ENCODE data around the gene BTBD8.
"Not testable (repeated sequence)": the region's sequence is repeated elsewhere in the genome, so short reads cannot be mapped to it uniquely, and the experiment has no call there.

The BTBD8 gene

DNA sequence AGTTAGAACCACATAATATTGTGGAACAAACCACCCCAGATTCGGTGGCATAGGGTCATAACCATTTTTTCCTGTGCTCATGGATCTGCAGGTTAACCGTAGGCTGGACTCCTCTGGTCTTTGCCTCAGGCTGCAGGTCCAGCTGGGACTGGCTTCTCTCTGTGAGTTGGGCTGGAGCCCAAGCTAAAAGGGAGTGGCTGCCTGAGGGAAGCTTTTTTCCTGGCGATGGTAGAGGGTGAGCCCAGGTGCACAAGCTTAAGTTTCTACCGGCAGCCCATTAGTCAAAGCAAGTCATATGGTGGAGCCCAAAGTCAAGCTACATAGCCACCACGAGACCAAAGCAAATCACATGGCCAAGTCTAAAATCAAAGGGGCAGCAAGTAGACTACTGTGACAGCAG, 36.5 kb upstream of the BTBD8 start:
- DNase-seq (ENCODE audit: low read depth), result no peak
- TF ChIP-seq, protein P1, sequence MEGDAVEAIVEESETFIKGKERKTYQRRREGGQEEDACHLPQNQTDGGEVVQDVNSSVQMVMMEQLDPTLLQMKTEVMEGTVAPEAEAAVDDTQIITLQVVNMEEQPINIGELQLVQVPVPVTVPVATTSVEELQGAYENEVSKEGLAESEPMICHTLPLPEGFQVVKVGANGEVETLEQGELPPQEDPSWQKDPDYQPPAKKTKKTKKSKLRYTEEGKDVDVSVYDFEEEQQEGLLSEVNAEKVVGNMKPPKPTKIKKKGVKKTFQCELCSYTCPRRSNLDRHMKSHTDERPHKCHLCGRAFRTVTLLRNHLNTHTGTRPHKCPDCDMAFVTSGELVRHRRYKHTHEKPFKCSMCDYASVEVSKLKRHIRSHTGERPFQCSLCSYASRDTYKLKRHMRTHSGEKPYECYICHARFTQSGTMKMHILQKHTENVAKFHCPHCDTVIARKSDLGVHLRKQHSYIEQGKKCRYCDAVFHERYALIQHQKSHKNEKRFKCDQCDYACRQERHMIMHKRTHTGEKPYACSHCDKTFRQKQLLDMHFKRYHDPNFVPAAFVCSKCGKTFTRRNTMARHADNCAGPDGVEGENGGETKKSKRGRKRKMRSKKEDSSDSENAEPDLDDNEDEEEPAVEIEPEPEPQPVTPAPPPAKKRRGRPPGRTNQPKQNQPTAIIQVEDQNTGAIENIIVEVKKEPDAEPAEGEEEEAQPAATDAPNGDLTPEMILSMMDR (conservative IDR thresholded peaks at IDR 0.05; ENCODE audit: low read length), result no peak
- H3K4me3 ChIP-seq (ENCODE audit: low read length), result no peak overlapping the region

DNA sequence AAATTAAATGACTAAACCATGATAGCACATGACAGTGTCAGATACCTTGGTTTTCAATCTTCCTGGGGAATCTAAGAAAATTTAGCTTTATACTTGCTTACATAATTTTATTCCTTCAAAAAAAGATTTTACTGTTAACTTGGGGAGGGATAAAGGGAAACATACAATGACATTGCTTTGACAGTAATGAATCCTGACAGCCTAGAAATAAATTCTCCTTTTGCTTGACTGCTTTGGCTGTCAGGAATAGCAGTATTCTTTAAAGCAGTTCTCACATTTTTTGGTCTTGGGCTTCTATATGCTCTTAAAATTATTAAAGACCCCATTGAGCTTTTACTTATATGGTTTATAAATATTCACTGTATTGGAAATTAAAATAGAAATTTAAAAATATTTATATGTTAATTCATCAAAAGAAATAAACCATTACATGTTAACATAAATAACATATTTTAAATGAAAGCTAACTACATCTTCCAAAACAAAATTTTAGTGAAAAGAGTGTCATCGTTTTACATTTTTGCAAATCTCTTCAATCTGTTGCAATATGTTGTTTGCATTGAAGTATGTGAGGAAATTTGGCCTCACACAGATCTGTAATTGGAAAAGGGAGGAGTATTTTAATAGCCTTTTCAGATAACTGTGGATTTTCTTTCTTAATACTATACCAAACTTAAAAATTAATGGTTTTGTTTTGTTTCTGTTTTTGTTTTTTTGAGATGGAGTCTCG, 34.2 kb upstream of the BTBD8 start:
- TF ChIP-seq, protein P1 (conservative IDR thresholded peaks at IDR 0.05; ENCODE audit: low read length), result no peak
- H3K4me3 ChIP-seq (ENCODE audit: low read length), result no peak overlapping the region
- DNase-seq (ENCODE audit: low read depth), result no peak

DNA sequence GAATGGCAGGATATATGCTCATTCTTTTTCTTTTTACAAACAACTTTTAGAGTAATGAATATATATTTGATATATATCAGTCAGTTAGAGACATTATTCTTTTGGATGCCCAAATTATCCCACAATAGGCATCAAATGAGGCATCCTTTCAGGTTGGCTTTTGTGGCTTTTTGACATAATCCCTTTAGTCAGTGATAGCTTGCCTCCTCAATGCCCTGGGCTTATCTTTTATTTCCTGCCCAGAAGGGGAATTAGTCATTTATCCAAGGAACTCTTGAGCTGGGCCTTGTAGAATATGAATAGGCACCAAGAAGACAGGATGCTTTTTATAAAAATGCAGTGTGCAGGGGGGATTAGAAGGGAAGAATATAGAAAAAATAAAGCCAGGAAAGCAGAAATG, 28.2 kb upstream of the BTBD8 start:
- TF ChIP-seq, protein P1 (conservative IDR thresholded peaks at IDR 0.05; ENCODE audit: low read length), result no peak
- H3K4me3 ChIP-seq (ENCODE audit: low read length), result no peak overlapping the region
- DNase-seq (ENCODE audit: low read depth), result no peak

DNA sequence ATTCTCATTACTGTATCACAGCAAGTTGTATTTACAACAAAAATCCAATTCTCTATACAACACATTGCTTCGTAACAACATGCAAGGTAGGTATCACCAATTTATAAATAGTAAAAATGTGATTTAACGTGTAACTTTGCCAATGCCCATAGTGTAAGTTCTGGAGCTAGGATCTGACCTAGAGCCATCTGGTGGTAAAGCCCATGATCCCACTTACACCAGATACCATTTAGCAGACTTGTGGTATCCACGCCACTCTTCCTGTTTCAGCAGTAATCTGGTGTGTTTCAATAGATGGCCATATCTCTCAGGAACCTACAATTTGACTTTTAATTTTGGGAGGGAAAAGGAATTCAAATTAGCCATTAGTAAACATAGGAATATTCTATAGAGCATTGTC, 15.1 kb upstream of the BTBD8 start:
- TF ChIP-seq, protein P1 (conservative IDR thresholded peaks at IDR 0.05; ENCODE audit: low read length), result peak; percentile 21; the same call in 1 of the 2 replicates
- no peak overlapping the region for H3K4me3 ChIP-seq (ENCODE audit: low read length)
- DNase-seq (ENCODE audit: low read depth), result no peak

DNA sequence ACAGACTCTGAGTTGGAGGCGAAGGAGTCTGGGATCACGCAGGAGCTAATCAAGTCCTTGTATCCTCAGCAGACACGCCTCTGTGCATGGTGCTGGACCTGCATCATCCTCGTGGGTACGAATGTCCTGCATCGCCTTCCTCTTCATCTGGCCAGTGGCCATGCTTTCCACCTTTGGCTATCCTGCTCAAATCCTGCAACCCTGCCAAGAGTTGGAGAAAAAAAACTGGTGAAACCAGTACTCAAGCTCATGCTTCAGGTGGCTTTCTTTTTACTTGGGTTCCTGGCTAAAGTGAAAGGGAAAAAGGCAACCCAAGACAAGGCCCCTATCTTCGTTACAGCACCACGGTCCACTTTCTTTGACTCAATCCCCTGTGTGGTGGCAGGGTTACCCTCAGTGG, 13.8 kb upstream of the BTBD8 start:
- TF ChIP-seq, protein P1 (conservative IDR thresholded peaks at IDR 0.05; ENCODE audit: low read length), result no peak
- no peak overlapping the region for H3K4me3 ChIP-seq (ENCODE audit: low read length)
- no peak for DNase-seq (ENCODE audit: low read depth)

DNA sequence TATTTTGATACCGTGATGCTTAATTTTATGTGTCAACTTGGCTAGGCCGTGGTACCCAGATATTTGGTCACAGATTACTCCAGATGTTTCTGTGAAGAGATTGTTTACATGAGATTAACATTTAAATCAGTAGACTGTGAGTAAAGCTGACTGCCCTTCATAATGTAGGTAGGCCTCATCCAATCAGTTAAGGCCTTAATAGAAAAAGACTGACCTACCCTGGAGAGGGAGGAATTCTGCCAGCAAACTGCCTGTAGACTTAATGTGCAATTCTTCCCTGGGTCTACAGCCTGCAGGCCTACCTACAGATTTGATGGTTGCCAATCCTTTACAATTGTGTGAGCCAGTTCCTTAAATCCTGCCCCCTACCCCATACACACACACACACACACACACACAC, 9.3 kb upstream of the BTBD8 start:
- DNase-seq (ENCODE audit: low read depth), result no peak
- TF ChIP-seq, protein P1 (conservative IDR thresholded peaks at IDR 0.05; ENCODE audit: low read length), result no peak
- no peak overlapping the region for H3K4me3 ChIP-seq (ENCODE audit: low read length)

DNA sequence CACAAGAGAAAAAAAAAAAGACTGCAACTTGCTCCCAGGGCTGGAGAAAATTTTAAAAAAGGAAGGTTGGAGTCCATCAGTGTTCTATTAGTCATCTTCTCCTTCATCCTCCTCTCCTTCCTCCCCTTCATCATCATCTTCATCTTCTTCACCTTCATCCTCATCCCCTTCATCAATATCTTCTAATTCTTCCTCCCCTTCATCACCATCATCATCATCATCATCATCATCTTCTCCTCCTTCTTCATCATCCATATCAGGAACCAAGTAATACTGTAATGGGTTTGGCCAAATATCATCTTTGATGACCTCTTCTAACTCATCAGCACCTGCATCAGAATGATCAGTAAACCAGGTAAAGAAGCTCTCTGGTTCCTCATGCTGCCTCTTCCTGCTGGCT, 5.7 kb upstream of the BTBD8 start:
- H3K4me3 ChIP-seq (ENCODE audit: low read length); DNase-seq (ENCODE audit: low read depth): not testable (repeated sequence)

Measured in AG10803 (cell line).